Trophoblast cell (in vitro differentiated cells and primary cell): ENCODE measurements around the gene CCDC27.

Experiments
- DNase-seq, 2 donors: peaks; one replicate each; pipeline ENCODE4 v3.0.0-alpha.2; 2016
- H2AFZ ChIP-seq: 2 replicates; pipeline ENCODE4 v1.6.1; 2013; ENCODE audit warnings: low read length, moderate library complexity, mild to moderate bottlenecking; ENCODE audit not compliant: insufficient read depth, poor library complexity
- H2AK5ac ChIP-seq: 2 replicates; pipeline ENCODE4 v1.6.1; 2013; ENCODE audit warnings: mild to moderate bottlenecking, low read length
- H2BK120ac ChIP-seq: 2 replicates; pipeline ENCODE4 v1.6.1; 2013; ENCODE audit warnings: low read length, mild to moderate bottlenecking, moderate library complexity; ENCODE audit not compliant: insufficient read depth, poor library complexity
- H2BK12ac ChIP-seq: 2 replicates; pipeline ENCODE4 v1.6.1; 2013; ENCODE audit warnings: mild to moderate bottlenecking, low read length, moderate library complexity
- H2BK5ac ChIP-seq: 2 replicates; pipeline ENCODE4 v1.6.1; 2013; ENCODE audit warnings: low read length, low read depth, moderate library complexity, mild to moderate bottlenecking; ENCODE audit not compliant: poor library complexity
- H3K14ac ChIP-seq: 2 replicates; pipeline ENCODE4 v1.6.1; 2013; ENCODE audit warnings: mild to moderate bottlenecking, low read length
- H3K18ac ChIP-seq: 2 replicates; pipeline ENCODE4 v1.6.1; 2013; ENCODE audit warnings: mild to moderate bottlenecking, low read length
- H3K23ac ChIP-seq: 2 replicates; pipeline ENCODE4 v1.6.1; 2013; ENCODE audit warnings: low read length
- H3K27ac ChIP-seq: 2 replicates; pipeline ENCODE4 v1.5.1; 2013; ENCODE audit warnings: low read depth, mild to moderate bottlenecking, inconsistent platforms, low read length, moderate library complexity
- H3K27me3 ChIP-seq: 2 replicates; pipeline ENCODE4 v1.6.1; 2013; ENCODE audit warnings: inconsistent platforms, mild to moderate bottlenecking, low read length, moderate library complexity; ENCODE audit not compliant: insufficient read depth
- H3K36me3 ChIP-seq, 2 experiments: 1 replicate in 1 of 2; 2 replicates in 1 of 2; pipeline ENCODE4 v1.6.1; 2013; ENCODE audit warnings: low read length in 2 of 2, mild to moderate bottlenecking in 2 of 2, moderate library complexity in 1 of 2; ENCODE audit not compliant: insufficient read depth in 2 of 2, control insufficient read depth in 1 of 2
- H3K4ac ChIP-seq: 2 replicates; pipeline ENCODE4 v1.6.1; 2013; ENCODE audit warnings: low read depth, mild to moderate bottlenecking, low read length, moderate library complexity
- H3K4me1 ChIP-seq, 2 experiments: 1 replicate in 1 of 2; 2 replicates in 1 of 2; pipeline ENCODE4 v1.6.1; 2013; ENCODE audit warnings: low read length in 2 of 2, mild to moderate bottlenecking in 2 of 2, moderate library complexity in 1 of 2; ENCODE audit not compliant: insufficient read depth in 2 of 2, control insufficient read depth in 1 of 2
- H3K4me2 ChIP-seq: 2 replicates; pipeline ENCODE4 v1.6.1; 2013; ENCODE audit warnings: inconsistent platforms, mild to moderate bottlenecking, low read length, moderate library complexity
- H3K4me3 ChIP-seq: 2 replicates; pipeline ENCODE4 v1.5.1; 2013; ENCODE audit warnings: mild to moderate bottlenecking, low read depth, low read length, inconsistent platforms
- H3K79me1 ChIP-seq: one replicate; pipeline ENCODE4 v1.6.1; 2013; ENCODE audit warnings: low read length
- H3K79me2 ChIP-seq: 2 replicates; pipeline ENCODE4 v1.6.1; 2013; ENCODE audit warnings: low read length, mild to moderate bottlenecking; ENCODE audit not compliant: control insufficient read depth, insufficient read depth, poor library complexity
- H3K9ac ChIP-seq: 2 replicates; pipeline ENCODE4 v1.6.1; 2013; ENCODE audit warnings: mild to moderate bottlenecking, low read length
- H3K9me3 ChIP-seq: 2 replicates; pipeline ENCODE4 v1.6.1; 2013; ENCODE audit warnings: low read depth, mild to moderate bottlenecking, control low read depth, inconsistent platforms, low read length; ENCODE audit not compliant: insufficient read depth
- H4K12ac ChIP-seq: 2 replicates; pipeline ENCODE4 v1.6.1; 2013; ENCODE audit warnings: low read depth, mild to moderate bottlenecking, low read length, moderate library complexity
- H4K8ac ChIP-seq: 2 replicates; pipeline ENCODE4 v1.6.1; 2013; ENCODE audit warnings: low read depth, mild to moderate bottlenecking, low read length, moderate library complexity
- H4K91ac ChIP-seq: one replicate; pipeline ENCODE4 v1.6.1; 2013; ENCODE audit warnings: low read depth, mild to moderate bottlenecking, low read length, moderate library complexity
- WGBS: extraction: QIAGEN DNeasy Blood & Tissue Kit; methylation state at CpG from one replicate; pipeline ENCODE4 v1.1.7; 2013; ENCODE audit warnings: missing lambda C conversion rate; ENCODE audit not compliant: insufficient read length, insufficient coverage; ENCODE audit errors: extremely low coverage; 5-methylcytosine and 5-hydroxymethylcytosine counted together

Gene CCDC27

DNA sequence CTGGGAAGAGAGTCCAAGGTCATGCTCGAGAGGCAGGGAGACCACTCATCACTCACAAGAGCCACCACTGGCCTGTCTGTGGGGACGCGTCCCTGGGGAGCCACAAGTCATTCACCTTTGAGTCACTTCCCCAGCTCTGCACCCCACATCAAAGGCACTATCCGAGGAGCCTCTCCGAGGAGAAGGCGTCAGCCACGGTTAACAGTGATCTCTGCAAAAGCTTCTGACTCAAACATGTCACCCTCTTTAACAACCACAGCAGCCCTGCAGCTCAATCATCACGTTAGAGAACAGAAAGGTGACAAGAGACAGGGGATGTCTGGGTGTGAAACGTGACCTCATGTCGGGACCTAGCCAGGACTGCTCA, 35.1 kb downstream of the CCDC27 start:
- Histone ChIP-seq H3K9me3 (no peaks in the 10 kb centered on the region), H3K4me1 (no peaks in the 10 kb centered on the region), H3K23ac (no peak overlapping the region), H2BK120ac (no peak overlapping the region), H3K4ac (no peak overlapping the region), H3K27me3 (no peaks in the 10 kb centered on the region), H3K79me2 (no peaks in the 10 kb centered on the region), H3K18ac (no peak overlapping the region), H4K91ac (no peak overlapping the region), H3K27ac (no peak overlapping the region), H2BK12ac (no peak overlapping the region), H3K36me3 (peaks cover 50 to 66% of the 10 kb centered on the region in 2 experiments), H3K79me1 (no peaks in the 10 kb centered on the region), H2BK5ac (no peak overlapping the region), H3K9ac (no peak overlapping the region), H2AK5ac (no peak overlapping the region), H4K12ac (no peak overlapping the region), H3K4me2 (no peak overlapping the region), H4K8ac (no peak overlapping the region), H2AFZ (no peak overlapping the region), H3K14ac (no peak overlapping the region), H3K4me3 (no peak overlapping the region)
- no CpG with 5 or more reads among the region's 10 CpGs for whole genome bisulfite sequencing
- no peak for DNase-seq

DNA sequence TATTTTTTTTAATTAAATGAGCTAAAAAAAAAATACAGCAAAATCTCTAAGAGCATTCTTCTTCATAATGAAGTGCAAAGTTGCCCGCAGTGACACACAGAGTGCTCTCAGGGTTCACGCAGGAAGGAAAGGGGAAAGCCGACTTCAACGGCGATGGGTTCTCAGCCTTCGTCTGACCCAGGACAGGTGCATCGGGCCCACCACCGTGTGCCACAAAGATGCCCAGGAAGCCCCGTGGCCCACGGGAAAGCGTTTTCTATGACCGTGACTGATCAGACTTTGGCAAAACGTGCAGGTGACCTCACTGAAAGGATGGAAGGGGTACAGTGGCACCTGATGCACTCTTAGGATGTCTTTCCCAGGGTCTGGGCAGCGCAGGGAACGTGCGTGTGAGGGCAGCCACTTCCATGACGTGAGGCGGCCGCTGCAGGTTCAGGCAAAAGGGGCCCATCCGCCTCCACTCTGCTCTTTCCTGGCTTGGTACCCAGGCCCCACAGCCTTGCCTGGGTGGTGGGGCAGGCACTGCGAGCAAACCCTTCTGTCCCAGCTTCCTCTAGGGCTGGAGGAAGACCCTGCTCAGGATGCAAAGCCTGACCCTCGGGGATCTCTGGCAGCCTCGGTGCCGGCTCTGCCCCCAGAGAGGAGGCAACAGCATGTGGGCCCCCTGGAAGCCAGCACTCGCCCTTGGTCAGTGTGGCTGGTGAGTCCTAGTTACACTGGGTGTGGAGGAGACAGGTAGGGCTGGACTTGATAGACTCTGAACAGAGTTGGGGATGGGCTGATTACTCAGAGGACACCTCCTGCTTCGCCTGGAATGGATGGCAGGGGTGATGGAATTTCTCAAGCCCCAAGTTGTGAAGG, 35.7 kb downstream of the CCDC27 start:
- Histone ChIP-seq H2BK5ac (no peak overlapping the region), H3K4me3 (no peak overlapping the region), H2BK12ac (no peak overlapping the region), H3K9me3 (no peaks in the 10 kb centered on the region), H4K12ac (no peak overlapping the region), H3K14ac (no peak overlapping the region), H3K9ac (no peak overlapping the region), H4K91ac (no peak overlapping the region), H3K27ac (no peak overlapping the region), H3K79me1 (no peaks in the 10 kb centered on the region), H2AK5ac (no peak overlapping the region), H3K27me3 (no peaks in the 10 kb centered on the region), H3K4me1 (no peaks in the 10 kb centered on the region), H3K23ac (no peak overlapping the region), H3K36me3 (peaks cover 44 to 62% of the 10 kb centered on the region in 2 experiments), H3K4me2 (no peak overlapping the region), H2BK120ac (no peak overlapping the region), H4K8ac (no peak overlapping the region), H3K79me2 (no peaks in the 10 kb centered on the region), H3K4ac (no peak overlapping the region), H3K18ac (no peak overlapping the region), H2AFZ (no peak overlapping the region)
- no CpG with 5 or more reads among the region's 26 CpGs for WGBS
- no peak for DNase-seq

DNA sequence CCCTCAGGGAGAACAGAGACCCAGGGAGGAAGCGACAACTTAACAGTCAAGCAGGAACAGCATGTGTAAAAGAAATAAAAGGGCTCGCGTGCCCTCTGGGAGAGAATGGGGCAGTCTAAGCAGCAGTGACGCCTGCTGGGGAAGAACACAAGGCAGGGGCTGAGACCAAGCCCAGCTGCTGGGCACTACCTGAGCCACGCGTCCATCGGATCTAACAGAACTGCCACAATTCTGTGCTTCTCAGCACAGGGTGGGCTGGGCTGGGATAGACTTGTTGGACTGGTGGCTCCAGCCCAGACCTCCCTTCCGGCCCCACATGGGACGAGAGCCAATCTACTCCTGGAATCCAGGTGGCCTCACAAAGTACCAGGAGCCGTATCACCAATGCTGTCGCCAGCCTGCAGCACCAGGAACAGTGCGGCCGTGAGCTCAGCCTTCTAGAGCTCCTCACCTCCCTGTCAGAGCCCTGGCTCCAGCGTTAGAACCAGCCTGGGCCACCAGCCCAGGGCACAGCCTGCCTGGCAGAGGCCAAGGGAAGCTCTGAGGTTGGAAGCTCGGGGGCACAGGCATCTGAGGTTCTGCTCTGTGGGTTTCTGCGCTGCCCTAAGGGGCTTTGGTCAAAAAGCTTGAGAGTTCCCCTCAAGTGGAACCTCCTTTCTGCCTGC, 36.6 kb downstream of the CCDC27 start:
- no peak overlapping the region for H2AFZ ChIP-seq
- H3K79me1 ChIP-seq: no peaks in the 10 kb centered on the region
- H2AK5ac ChIP-seq: no peak overlapping the region
- no peak overlapping the region for H3K4ac ChIP-seq
- H3K9me3 ChIP-seq: no peaks in the 10 kb centered on the region
- H3K23ac ChIP-seq: no peak overlapping the region
- H3K4me2 ChIP-seq: no peak overlapping the region
- no peak overlapping the region for H2BK120ac ChIP-seq
- H4K91ac ChIP-seq: no peak overlapping the region
- H3K14ac ChIP-seq: no peak overlapping the region
- H3K36me3 ChIP-seq: peaks cover 38 to 54% of the 10 kb centered on the region in 2 experiments
- H2BK12ac ChIP-seq: no peak overlapping the region
- H3K79me2 ChIP-seq: no peaks in the 10 kb centered on the region
- no peaks in the 10 kb centered on the region for H3K27me3 ChIP-seq
- WGBS: no CpG with 5 or more reads among the region's 16 CpGs
- H3K4me3 ChIP-seq: no peak overlapping the region
- H3K4me1 ChIP-seq: no peaks in the 10 kb centered on the region
- H3K27ac ChIP-seq: no peak overlapping the region
- H3K9ac ChIP-seq: no peak overlapping the region
- no peak for DNase-seq
- H4K8ac ChIP-seq: no peak overlapping the region
- no peak overlapping the region for H4K12ac ChIP-seq
- no peak overlapping the region for H2BK5ac ChIP-seq
- H3K18ac ChIP-seq: no peak overlapping the region

DNA sequence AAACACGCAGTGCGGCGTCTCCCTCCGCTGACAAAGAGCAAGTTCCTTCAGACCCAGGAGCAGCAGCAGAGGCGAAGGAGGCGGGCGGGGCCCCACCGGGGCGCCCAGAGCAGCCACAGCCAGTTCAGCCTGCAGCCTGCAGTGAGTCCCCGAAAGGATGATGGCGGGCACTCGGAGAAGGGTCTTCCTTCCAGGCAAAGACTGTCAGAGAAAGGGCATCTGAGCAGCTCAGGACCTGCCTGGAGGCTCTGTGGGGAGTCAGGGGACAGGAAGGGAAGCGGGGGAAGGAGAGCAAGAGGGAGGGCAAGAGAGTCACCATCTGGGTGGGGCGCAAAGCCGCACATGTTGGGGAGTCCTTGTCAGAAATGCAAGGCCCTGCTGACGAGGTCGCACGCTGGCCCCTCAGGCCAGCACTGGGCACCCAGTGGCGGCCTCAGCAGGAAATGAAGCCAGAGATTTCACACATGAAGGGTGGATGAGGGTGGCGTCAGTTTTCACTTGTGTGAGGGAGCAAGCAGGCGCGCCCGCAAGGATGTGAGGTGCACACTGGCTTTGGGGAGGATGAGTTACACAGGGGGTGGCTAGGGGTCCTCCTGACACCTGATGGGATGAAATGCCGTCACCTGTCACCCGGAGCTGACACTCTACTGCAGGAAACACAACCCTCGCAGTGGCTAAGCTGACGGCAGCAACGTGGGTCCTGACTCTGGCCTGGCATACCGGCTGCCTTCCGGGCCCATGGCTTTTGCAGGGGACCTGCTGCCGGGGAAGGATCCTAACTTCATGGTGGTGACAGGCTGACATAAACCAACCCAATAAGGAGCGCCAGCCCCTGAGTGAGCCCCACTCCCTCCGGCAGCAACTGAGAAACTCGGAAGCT, 37.4 kb downstream of the CCDC27 start:
- no peak overlapping the region for H3K4me2 ChIP-seq
- H4K12ac ChIP-seq: no peak overlapping the region
- H2AFZ ChIP-seq: no peak overlapping the region
- H3K4me3 ChIP-seq: no peak overlapping the region
- H3K4me1 ChIP-seq: no peaks in the 10 kb centered on the region
- DNase-seq: no peak
- H2BK120ac ChIP-seq: no peak overlapping the region
- H3K18ac ChIP-seq: no peak overlapping the region
- peaks cover 30 to 47% of the 10 kb centered on the region in 2 experiments for H3K36me3 ChIP-seq
- H3K23ac ChIP-seq: no peak overlapping the region
- no peak overlapping the region for H4K91ac ChIP-seq
- H3K9me3 ChIP-seq: no peaks in the 10 kb centered on the region
- no peak overlapping the region for H2AK5ac ChIP-seq
- no peak overlapping the region for H3K27ac ChIP-seq
- no peaks in the 10 kb centered on the region for H3K79me1 ChIP-seq
- no peak overlapping the region for H2BK12ac ChIP-seq
- no peak overlapping the region for H3K4ac ChIP-seq
- no peak overlapping the region for H3K14ac ChIP-seq
- H3K79me2 ChIP-seq: no peaks in the 10 kb centered on the region
- H4K8ac ChIP-seq: no peak overlapping the region
- H3K9ac ChIP-seq: no peak overlapping the region
- no peak overlapping the region for H2BK5ac ChIP-seq
- no CpG with 5 or more reads among the region's 34 CpGs for WGBS
- H3K27me3 ChIP-seq: no peaks in the 10 kb centered on the region
